Stimulated activated CD4-positive, alpha-beta T cell treated with anti-CD3 and anti-CD28 coated beads, TNF-alpha, amount 100 ng/mL, for 1 hour (primary cell): ENCODE data around the gene CDC42EP4.

Experiments used
- DNase-seq, 3 donors: peaks; one replicate each; pipeline ENCODE4 v3.0.0-alpha.2; 2020; ENCODE audit warnings: low read depth in 3 of 3, low spot score in 1 of 3

The CDC42EP4 gene

DNA sequence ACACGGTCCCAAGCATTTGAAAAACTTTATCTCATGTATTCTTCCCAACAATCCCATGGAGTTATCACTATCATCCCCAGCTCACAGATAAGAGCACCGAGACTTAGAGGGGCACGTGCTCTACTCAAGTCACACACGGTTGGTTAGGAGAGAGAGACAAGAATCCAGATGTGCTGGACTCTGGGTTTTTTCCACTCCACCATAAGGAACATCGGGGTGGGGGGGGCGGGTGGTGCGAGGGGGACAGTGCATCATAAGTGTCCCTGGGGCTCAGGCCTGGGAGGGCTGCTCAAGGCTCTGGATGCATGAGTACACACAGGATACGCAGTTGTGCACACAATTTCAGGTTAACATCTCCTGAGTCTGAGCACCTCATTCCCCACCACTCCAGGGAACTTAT lies 7.4 kb downstream of the CDC42EP4 start:
- no peak for DNase-seq

- DNase-seq, result no peak
These were observed 9.6 kb downstream of the CDC42EP4 start for GRCh38 chr17:73302189-73302588.

- DNase-seq, result no peak
These were observed 10.4 kb downstream of the CDC42EP4 start for GRCh38 chr17:73301369-73301768.

DNA sequence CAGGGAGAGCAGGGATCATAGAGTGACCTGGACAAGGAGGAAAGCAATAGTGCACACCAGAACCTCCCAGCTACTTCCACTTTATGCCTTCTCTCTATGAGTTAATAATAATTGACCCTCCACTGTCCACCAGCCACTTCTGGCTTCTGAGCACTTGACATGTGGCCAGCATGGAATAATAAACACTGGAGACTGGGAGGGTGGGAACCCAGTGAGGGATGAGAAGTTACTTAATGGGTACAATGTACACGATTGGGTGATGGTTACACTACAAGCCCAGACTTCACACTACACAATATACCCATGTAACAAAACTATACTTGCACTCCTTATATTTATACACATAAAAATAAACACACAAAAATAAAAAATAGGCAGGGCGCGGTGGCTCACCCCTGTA lies 11.4 kb downstream of the CDC42EP4 start:
- no peak for DNase-seq

DNA sequence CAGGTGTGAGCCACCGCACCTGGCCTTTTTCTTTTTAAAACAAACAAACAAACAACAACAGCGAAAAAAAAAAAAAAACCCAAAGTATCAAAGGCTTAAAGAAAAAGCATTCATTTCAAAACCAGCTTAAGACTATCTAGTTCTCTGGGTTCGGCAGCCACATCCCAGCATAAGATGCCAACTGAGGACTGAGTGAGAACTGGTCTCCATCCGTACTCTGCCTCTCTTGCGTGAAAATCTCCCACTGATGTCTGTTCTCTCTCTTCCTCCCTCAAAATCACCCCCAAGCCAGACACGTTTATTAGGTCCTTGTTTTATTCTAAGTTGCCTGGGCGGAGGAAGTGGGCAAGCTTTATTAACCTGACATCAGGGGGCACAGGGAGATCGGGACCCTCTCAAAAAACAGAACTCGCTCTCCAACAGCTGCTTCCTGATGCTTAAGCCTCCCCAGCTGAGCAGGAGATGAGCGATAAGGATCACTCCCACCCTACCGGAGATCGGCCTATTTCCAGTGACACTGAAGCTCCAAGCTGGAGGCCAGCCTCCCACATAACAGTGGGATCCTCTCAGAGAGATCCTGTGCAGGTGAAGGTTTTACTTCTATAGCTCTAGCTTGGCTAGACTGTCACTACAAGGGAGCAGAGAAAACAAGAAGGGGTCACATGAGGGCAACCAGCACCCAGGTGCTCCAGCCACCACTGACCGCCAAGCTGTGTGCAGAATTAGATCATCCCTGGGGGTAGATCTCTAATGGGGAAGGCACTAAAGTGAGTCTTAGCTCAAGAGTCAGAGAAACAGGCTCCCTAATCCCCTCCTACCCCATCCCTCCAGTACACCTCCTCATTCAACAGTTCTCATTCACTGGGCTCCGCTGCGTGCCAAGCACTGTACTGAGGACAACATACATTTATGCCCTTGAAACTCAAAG lies 13.6 kb downstream of the CDC42EP4 start:
- DNase-seq, result no peak

DNA sequence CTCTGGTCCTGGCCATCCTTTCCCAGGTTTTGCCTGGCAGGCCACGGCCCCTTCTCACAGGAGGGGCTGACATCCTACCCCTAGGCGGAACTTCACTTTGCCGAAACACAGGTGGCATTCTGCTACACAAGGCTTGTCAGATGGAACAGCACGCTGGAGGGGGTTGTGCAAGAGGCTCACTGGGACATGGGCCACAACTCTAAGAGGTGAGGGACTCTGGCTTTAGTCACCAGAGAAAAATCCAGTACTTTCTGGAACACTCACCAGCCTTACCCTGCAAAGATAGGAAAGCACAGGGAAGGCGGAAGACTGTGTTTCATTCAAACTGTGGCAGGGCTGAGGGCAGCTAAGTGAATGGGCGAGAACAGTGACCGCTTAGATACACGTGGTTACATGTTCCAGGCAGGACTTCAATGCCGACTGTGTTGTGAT lies 18.3 kb downstream of the CDC42EP4 start:
- no peak for DNase-seq

- DNase-seq, result no peak
These were observed 18.8 kb downstream of the CDC42EP4 start for GRCh38 chr17:73293031-73293430.

- DNase-seq, result no peak
These were observed 19.7 kb downstream of the CDC42EP4 start for GRCh38 chr17:73292031-73292531.

DNA sequence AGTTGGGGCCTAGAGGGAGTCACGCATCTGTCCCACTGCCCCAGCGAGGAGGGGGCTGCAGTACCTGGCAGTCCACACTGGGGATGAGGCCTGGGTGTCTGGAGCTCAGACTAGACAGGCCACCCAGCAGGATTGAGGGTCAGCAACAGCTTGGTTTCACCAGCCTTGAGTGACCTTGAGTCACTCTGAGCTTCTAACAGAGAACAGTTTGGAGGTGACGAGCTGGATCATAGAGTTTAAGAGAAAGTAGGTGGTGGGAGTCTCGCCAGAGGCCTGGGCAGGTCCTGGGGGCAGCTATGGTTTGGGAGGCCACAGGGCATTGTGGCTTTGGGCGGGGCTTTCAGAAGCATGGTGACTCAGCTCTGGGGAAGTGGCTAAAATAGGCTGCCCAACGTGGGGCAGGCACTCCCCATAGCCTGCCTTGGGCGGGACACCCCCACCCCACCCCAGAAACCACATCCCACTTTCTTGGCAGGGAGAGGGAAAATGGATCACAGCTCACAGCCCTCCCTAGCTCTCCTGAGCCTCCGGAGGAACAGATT lies 20.5 kb downstream of the CDC42EP4 start:
- DNase-seq, result no peak

DNA sequence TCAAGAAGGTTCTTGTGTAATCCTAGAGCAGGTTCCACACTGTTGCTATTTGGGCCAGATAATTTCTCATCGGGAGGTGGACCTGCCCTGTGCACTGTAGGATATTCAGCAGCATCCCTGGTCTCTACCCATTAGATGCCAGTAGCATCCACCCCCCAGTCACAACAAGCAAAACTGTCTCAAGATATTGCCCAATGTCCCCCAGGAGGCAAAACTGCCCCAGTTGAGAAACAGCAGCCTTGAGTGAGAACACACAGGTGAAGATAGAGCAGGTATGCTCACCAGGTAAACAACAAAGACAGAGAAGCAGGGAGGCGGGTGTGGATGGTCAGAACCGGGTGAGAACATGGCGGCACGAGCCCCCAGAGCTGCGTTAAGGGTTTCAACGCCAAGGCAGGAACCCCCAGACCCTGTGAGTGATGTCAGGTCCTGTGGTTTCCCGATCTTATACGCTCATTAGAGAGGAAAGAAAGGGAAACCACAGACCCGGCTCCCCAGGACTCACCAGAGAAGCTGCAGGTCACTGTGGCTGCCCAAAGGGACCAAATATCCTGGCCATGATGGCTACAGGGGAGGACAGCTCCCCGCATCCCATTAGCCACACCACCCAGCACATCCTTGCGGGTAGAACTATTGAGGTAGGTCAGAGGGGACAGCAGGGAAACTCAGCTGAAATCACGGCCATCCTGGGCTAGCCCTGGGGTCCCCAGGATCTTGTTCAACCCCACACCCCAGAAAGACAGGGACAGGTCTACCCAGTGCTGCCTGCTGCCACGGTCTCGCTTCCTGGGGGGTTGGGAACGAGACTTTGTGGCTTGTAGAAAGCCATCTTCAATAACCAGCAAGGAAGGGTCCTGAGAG lies 21.2 kb downstream of the CDC42EP4 start:
- no peak for DNase-seq

DNA sequence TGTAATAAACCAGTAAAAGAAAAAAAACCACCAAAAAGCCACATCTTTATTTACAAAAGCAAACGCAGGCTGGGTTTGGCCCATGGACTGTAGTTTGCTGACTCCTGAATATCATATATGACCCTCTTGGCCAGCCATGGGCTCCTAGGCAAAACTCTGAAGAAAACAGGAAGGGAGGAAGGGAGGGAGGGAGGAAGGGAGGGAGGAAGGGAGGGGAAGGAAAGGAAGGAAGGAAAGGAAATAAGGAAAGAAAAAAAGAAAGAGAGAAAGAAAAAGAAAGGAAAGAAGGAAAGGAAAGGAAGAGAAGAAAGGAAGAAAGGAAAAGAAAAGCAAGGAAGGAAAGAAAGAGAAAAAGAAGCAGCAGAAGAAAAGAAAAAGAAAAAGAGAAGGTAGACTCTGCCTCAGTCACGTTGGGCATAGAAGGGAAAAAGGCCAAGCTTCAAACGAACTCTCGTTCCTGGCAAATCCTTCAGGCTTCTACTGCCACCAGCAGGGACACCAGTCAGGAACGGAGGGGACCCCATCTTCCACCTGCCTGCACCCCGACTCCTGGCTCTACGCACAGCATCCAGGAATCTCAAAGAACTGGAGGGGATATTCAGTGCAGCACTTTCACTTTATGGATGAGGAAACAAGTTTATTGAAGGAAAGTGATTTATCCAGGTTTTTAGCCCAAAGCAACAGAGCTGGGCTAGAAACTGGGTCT lies 22.1 kb downstream of the CDC42EP4 start:
- DNase-seq, result no peak

- DNase-seq, result no peak
These were observed 23.1 kb downstream of the CDC42EP4 start for GRCh38 chr17:73288534-73289302.

DNA sequence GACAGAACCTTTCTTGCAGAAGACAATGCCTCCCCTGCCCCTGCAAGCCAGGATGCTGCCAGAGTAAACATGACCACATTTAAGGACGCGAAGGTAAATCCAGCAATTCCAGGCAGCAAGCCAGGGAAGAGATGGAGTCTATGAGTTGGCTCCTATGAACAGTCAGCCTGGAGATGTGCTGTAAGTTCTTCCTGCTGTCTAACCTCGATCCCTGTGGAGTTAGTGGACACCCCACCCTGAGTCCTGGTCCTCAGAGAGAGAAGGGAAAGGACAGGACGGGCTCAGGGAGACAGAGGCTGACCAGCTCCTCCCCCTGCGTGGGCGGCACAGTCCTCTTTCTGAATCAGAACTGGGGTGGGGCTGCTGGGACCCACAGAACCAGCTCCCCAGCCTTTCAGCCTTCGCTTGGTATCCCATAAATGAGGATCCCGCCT lies 24.9 kb downstream of the CDC42EP4 start:
- DNase-seq, result no peak

- DNase-seq, result no peak
These were observed 25.6 kb downstream of the CDC42EP4 start for GRCh38 chr17:73285916-73286862.

- no peak for DNase-seq
These were observed 26.2 kb downstream of the CDC42EP4 start for GRCh38 chr17:73285603-73285908.

DNA sequence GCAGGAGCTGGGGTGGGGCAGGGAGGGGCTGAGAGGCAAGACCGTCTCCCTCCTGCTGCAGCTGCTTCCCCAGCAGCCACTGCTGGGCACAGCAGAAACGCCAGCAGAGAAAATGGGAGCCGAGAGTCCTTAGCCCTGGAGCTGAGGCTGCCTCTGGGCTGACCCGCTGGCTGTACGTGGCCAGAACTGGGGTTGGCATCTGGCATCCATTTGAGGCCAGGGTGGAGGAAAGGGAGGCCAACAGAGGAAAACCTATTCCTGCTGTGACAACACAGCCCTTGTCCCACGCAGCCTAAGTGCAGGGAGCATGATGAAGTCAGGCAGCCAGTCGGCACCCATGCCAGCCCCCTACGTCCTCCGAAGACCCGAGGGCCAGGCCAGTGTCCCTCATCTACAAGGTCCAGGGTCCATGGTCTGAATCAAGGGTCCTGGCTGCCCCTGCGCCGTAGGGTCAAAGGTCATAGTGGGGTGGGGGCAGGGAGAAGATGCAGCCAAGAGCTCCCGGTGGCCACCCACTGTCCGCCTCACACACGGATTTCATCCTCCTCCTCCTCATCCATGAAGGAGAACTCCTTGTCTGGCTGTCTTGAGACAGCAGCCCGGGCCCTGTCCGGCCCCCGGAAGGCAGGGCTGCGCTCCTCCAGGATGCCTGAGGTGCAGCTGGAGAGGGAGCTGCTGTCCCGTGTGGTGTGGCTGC lies 26.7 kb downstream of the CDC42EP4 start:
- DNase-seq, result no peak

- no peak for DNase-seq
These were observed 27.4 kb downstream of the CDC42EP4 start for GRCh38 chr17:73284354-73284753.

DNA sequence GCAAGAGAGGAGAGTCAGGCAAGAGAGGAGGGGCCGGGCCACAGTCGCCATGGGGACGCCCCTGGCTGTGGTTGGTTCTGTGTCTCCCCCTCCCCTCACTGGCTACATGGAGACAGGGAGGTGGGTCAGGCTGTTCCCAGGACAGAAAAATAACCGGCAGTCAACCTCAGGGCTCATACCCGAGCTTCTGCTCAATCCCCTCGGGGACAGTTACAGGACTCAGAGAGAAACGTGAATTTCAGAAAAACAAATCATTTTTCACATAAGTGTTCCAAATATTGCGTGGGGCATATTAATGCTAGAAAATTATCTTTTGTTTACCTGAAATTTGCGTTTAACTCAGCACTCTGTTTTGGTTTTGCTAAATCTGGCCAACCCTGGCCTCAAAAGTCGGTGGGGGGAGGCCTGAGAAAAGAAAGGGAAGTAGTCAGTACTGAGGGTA lies 27.9 kb downstream of the CDC42EP4 start:
- DNase-seq, result no peak
